ENCODE measurements around the gene C3orf49.

C3orf49 gene

DNA sequence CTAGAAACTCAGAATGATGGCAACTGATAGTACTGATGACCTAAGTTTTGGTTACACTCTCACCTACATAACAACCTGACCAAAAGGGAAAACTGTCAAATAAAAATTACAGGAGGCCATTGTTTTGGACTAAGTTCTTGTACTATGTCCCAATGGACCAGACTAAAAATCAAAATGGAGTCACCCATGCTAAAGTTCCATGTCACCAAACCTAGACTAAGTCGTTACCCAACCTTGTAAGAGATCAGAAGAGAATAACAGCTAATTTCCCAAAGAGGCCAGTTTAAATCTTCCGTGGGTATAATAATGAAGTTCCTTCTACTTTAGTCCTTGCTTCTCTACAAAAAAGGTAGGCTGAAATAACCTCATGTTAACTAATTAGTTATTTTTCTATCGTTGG, 32.2 kb downstream of the C3orf49 start:
- H3K27me3 ChIP-seq (ENCODE audit: insufficient read depth, low read length): no peaks in the 10 kb centered on the region
- H3K27ac ChIP-seq (ENCODE audit: low read length): no peak overlapping the region
- no peaks in the 10 kb centered on the region for H3K36me3 ChIP-seq (ENCODE audit: insufficient read depth, low read depth, low read length)

DNA sequence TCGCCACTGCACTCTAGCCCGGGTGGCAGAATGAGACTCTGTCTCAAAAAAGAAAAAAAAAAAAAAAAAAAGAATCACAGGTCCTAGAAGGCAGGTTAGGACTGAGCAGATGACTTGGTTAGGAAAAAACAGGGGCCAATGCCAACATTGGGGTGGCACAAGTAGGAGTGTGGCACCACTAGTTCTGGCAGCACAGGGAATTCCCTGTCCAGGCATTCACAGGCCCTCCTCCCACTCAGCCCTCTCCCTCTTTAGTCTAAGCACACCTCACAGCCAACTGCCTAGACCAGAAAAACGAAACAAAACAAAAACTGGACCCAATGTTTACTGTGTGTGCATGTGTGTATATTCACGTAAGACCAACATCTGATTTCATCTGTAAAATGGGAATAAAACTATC, 34.0 kb downstream of the C3orf49 start:
- H3K27me3 ChIP-seq (ENCODE audit: insufficient read depth, low read length): no peaks in the 10 kb centered on the region
- H3K9me3 ChIP-seq (ENCODE audit: insufficient read depth, low read depth, low read length): no peaks in the 10 kb centered on the region
- H3K4me3 ChIP-seq (ENCODE audit: low read length): no peak overlapping the region
- H3K4me1 ChIP-seq (ENCODE audit: insufficient read depth, low read length): peaks cover 39% of the 10 kb centered on the region
- no peaks in the 10 kb centered on the region for H3K36me3 ChIP-seq (ENCODE audit: insufficient read depth, low read depth, low read length)
- no peak overlapping the region for H3K27ac ChIP-seq (ENCODE audit: low read length)
- no peak overlapping the region for H3K9ac ChIP-seq (ENCODE audit: low read depth, low read length)

More for the DNA sequence above, 32.2 kb downstream of the C3orf49 start:
- H3K9me3 ChIP-seq (ENCODE audit: insufficient read depth, low read depth, low read length): no peaks in the 10 kb centered on the region
- no peak overlapping the region for H3K9ac ChIP-seq (ENCODE audit: low read depth, low read length)
- H3K4me1 ChIP-seq (ENCODE audit: insufficient read depth, low read length): peaks cover 39% of the 10 kb centered on the region; the same call in 1 of the 2 replicates
- H3K4me3 ChIP-seq (ENCODE audit: low read length): no peak overlapping the region

DNA sequence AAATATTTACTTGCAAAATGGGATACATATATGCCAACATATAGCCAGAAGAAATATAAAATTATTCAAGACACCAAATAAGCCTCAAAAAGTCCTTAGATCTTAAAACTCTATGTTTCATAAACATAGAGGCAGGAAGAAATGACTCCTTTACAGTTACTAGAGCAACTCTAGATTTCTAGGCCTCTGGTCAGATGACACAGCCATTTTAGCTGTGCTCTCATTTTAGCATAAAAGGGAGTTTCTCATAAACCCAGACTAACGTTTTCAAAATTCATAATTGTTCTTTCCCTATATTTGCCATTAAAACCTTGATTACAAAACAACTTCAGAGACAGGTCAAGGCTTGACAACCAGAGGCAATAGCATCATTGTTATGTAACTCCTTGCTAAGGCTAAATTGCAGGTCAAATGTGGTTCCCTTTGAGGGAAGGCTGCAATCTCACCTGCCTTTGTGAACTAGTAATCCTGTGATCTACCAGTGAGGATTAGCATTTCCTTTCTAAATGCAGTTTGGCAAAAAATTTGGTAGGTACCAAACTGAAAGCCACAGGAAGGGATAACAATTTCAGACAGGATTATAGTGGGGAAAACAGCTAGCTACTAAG, 36.3 kb downstream of the C3orf49 start:
- Histone ChIP-seq H3K4me3 (ENCODE audit: low read length) (peak overlapping the region; percentile 4; the same call in 1 of the 2 replicates), H3K27ac (ENCODE audit: low read length) (no peak overlapping the region), H3K9ac (ENCODE audit: low read depth, low read length) (no peak overlapping the region), H3K36me3 (ENCODE audit: insufficient read depth, low read depth, low read length) (no peaks in the 10 kb centered on the region), H3K4me1 (ENCODE audit: insufficient read depth, low read length) (peaks cover 45% of the 10 kb centered on the region), H3K27me3 (ENCODE audit: insufficient read depth, low read length) (no peaks in the 10 kb centered on the region), H3K9me3 (ENCODE audit: insufficient read depth, low read depth, low read length) (no peaks in the 10 kb centered on the region)

DNA sequence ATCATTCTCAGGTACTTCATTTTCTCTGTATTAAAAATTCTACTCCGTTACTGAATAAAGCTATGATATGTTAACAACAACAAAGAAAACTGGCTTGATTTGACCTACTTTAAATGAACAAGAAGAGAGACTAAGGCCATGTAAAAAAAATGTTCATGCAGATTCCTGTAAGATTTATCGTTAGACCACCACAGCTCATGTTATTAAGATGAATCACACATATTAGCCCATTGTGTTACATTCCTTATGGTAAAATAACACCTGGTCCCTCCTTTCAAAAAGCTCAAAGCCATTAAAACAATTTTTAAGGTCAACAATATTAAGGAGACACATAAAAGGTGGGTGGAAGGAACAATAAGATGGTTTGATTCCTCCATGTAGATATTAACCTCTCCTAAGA, 38.2 kb downstream of the C3orf49 start:
- Histone ChIP-seq H3K36me3 (ENCODE audit: insufficient read depth, low read depth, low read length) (no peaks in the 10 kb centered on the region), H3K4me3 (ENCODE audit: low read length) (no peak overlapping the region), H3K27me3 (ENCODE audit: insufficient read depth, low read length) (no peaks in the 10 kb centered on the region), H3K27ac (ENCODE audit: low read length) (no peak overlapping the region), H3K9me3 (ENCODE audit: insufficient read depth, low read depth, low read length) (no peaks in the 10 kb centered on the region), H3K4me1 (ENCODE audit: insufficient read depth, low read length) (peaks cover 57% of the 10 kb centered on the region), H3K9ac (ENCODE audit: low read depth, low read length) (no peak overlapping the region)

DNA sequence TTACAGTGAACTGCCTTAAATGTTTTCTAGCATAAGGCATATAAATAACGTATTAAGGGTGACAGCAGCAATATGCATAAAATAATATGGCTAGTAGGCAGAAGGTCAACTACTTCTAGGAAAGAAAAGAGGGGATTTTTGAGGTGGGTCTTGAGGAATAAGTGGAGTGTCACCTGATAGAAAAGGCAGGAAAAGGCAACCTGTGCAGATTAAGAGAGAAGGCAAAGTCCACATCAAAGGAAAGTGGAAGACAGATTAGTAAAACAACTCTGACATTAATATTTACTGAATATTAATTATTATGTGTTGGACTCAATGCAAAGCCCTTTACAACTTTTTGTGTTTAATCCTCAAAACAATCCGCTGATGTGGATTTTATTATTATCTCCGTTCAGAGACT, 41.7 kb downstream of the C3orf49 start:
- Histone ChIP-seq H3K9ac (ENCODE audit: low read depth, low read length) (no peak overlapping the region), H3K27ac (ENCODE audit: low read length) (no peak overlapping the region), H3K9me3 (ENCODE audit: insufficient read depth, low read depth, low read length) (no peaks in the 10 kb centered on the region), H3K4me1 (ENCODE audit: insufficient read depth, low read length) (peaks cover 51% of the 10 kb centered on the region), H3K4me3 (ENCODE audit: low read length) (peak overlapping the region; percentile 31; the same call in 1 of the 2 replicates), H3K27me3 (ENCODE audit: insufficient read depth, low read length) (peaks cover 8% of the 10 kb centered on the region; the same call in 1 of the 2 replicates), H3K36me3 (ENCODE audit: insufficient read depth, low read depth, low read length) (no peaks in the 10 kb centered on the region)

DNA sequence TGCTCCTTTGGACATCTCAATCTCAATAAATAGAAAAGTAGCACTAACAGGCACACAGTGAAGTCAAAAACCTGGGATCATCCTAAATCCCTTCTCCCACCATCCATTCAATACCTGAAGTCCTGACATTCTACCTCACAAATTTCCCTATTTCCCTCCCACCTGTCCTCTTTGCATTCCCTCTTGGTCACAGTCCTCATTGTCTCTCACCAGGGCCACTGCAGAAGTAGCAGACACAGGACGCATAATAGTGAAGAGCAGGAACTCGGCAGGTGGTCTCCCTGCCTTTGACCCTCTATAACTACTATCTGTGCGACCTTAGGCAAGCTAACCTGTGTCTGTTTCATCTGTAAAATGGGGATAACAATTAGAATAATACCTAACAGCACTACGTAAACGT, 42.2 kb downstream of the C3orf49 start:
- peaks cover 8% of the 10 kb centered on the region; the same call in 1 of the 2 replicates for H3K27me3 ChIP-seq (ENCODE audit: insufficient read depth, low read length)
- no peaks in the 10 kb centered on the region for H3K36me3 ChIP-seq (ENCODE audit: insufficient read depth, low read depth, low read length)
- peak overlapping the region; percentile 31; the same call in 1 of the 2 replicates for H3K4me3 ChIP-seq (ENCODE audit: low read length)
- no peaks in the 10 kb centered on the region for H3K9me3 ChIP-seq (ENCODE audit: insufficient read depth, low read depth, low read length)
- peaks cover 45% of the 10 kb centered on the region for H3K4me1 ChIP-seq (ENCODE audit: insufficient read depth, low read length)
- H3K27ac ChIP-seq (ENCODE audit: low read length): no peak overlapping the region
- H3K9ac ChIP-seq (ENCODE audit: low read depth, low read length): no peak overlapping the region

DNA sequence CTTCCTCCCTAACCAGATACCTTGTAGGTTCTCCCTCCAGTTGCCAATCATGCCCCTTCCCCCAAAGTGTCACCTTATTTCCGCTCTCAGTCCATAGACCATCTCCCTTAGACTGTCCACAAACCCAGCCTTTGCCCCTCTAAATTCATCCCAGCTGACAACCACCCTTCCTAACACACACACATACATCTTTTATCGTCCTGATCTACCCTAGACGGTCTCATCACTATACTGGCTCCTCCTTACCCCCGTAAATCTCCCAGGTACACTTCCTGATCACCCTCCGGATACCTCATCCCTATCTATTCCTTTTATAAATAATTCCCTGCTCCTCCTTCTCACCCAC, 43.7 kb downstream of the C3orf49 start:
- Histone ChIP-seq H3K4me3 (ENCODE audit: low read length) (peak overlapping the region; percentile 95), H3K27me3 (ENCODE audit: insufficient read depth, low read length) (peaks cover 8% of the 10 kb centered on the region; the same call in 1 of the 2 replicates), H3K36me3 (ENCODE audit: insufficient read depth, low read depth, low read length) (no peaks in the 10 kb centered on the region; the same call in 1 of the 2 replicates), H3K9ac (ENCODE audit: low read depth, low read length) (peak overlapping the region; percentile 93), H3K27ac (ENCODE audit: low read length) (peak overlapping the region; percentile 87), H3K4me1 (ENCODE audit: insufficient read depth, low read length) (peaks cover 38% of the 10 kb centered on the region), H3K9me3 (ENCODE audit: insufficient read depth, low read depth, low read length) (no peaks in the 10 kb centered on the region)

DNA sequence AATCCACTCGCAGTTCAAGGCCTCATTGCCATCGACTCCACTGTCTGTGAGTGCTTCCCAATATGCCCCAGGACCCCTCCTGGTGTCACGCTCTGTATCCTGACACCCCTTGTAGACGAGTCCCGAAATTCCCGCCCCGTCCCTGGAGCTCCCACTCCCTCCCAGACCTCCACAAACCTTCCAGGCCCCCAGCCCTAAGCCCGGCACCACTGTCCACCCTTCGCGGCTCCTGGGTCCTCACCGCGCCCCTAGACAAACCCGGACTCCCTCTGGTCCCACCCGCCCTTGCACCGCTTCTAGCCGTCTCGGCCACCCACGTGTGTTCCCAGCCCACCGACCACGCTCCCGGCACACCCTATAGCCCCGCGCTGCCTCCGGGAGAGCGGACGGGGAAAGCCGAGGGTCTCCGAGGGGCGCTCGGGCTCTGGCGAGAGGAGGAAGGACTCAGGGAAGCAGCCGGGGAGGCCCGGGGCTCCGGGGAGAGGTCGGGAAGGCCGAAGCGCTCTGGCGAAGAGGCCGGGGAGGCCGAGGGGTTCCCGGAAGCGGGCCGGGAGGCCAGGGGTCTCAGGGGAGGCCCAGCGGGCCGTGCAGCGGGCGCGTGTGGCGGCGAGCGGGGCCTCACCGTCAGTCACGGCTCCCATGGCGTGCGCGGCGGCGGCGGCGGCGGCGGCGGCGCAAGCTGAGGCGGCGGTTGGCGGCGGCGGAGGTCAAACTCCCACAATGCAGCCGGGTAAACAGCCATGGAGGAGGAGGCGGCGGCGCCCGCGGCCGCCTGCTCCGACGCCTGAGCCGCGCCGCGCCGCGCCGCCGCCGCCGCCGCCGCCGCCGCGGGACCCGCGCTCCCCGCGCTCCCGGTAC, 44.3 kb downstream of the C3orf49 start, which contains the start of the genes ATXN7 and THOC7:
Gene ATXN7 (plus strand): TSS at position 718 of the 858 bp plus-strand sequence. CDS start 48,732 bp downstream, outside the sequence.
Gene THOC7 (minus strand): TSS at position 656 of the 858 bp plus-strand sequence. CDS start 15 bp downstream, at position 641.
- Histone ChIP-seq H3K9me3 (ENCODE audit: insufficient read depth, low read depth, low read length) (no peaks in the 10 kb centered on the region), H3K4me3 (ENCODE audit: low read length) (peak within 1 kb of the TSS; percentile 95), H3K27ac (ENCODE audit: low read length) (peak within 1 kb of the TSS; percentile 87), H3K4me1 (ENCODE audit: insufficient read depth, low read length) (peaks cover 34% of the 10 kb centered on the region), H3K9ac (ENCODE audit: low read depth, low read length) (peak within 1 kb of the TSS; percentile 93), H3K36me3 (ENCODE audit: insufficient read depth, low read depth, low read length) (no peaks in the 10 kb centered on the region; the same call in 1 of the 2 replicates), H3K27me3 (ENCODE audit: insufficient read depth, low read length) (peaks cover 8% of the 10 kb centered on the region; the same call in 1 of the 2 replicates)

DNA sequence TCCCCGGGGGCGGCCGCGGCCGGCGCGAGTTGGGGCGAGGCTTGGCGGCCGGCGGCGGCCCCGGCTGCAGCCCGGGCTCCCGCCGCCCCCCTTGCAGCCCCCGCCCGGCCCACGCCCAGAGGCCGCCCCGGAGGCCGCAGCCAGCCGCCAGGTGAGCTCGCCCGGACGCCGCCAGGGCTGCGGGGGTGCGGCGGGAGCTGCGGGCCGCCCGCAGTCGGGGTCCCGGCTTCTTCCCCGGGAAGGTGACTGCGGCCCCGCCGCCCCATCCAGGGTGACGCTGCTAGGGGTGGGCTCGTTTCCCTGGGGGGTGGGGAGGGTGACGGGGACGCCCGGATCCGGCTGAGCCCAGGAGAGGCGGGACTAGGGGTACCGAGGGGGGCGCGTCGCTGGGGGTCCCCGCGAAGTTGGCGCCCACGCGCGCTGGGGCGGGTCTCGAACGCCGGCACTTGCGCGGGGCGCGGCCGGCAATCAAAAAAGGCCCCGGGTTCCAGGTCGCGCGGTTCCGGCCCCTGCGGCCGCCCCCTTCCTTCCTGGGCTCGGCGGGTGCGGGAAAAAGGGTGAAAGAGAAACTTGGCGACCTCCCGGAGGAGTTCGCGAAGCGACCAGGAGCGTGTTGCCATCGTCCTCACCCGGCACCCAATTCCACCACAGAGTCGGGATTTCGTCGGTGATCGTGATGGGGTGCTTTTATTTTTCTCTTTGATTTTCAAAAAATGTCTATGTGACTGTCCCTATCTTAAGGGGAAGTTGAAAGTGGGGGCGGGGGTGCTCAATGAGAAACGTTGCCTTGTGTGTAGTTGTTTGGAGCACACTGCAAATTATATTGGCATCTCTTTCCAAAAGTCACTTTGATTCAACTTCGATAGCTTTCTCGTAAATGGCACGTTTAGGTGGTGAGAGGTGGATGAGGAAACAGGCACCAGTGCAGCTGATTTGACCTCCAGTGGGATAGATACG, 45.2 kb downstream of the C3orf49 start:
- Histone ChIP-seq H3K27me3 (ENCODE audit: insufficient read depth, low read length) (peaks cover 8% of the 10 kb centered on the region; the same call in 1 of the 2 replicates), H3K27ac (ENCODE audit: low read length) (no peak overlapping the region), H3K36me3 (ENCODE audit: insufficient read depth, low read depth, low read length) (no peaks in the 10 kb centered on the region; the same call in 1 of the 2 replicates), H3K9ac (ENCODE audit: low read depth, low read length) (peak overlapping the region; percentile 85; the same call in 1 of the 2 replicates), H3K4me3 (ENCODE audit: low read length) (peak overlapping the region; percentile 94), H3K4me1 (ENCODE audit: insufficient read depth, low read length) (peaks cover 26% of the 10 kb centered on the region), H3K9me3 (ENCODE audit: insufficient read depth, low read depth, low read length) (no peaks in the 10 kb centered on the region)

DNA sequence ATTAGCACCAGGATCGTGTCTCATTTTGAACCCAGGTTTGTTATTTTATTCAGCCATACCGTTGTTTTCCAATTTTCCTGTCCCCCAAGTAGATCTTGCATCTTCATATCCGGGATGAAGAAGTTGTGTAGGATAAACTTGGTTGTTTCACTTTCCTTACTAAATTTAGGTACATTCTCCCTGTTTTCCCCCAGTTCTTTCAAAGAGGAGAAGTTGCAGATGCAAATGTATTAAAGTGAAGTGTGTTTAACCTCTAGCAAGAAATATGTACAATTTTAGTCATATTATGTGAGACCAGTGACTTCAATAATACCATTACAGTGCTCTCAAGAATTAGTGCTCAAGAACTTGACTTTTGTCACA, 45.8 kb downstream of the C3orf49 start:
- H3K4me1 ChIP-seq (ENCODE audit: insufficient read depth, low read length): peaks cover 21% of the 10 kb centered on the region
- H3K27ac ChIP-seq (ENCODE audit: low read length): no peak overlapping the region
- H3K4me3 ChIP-seq (ENCODE audit: low read length): peak overlapping the region; percentile 94
- H3K9ac ChIP-seq (ENCODE audit: low read depth, low read length): peak overlapping the region; percentile 85; the same call in 1 of the 2 replicates
- H3K27me3 ChIP-seq (ENCODE audit: insufficient read depth, low read length): peaks cover 8% of the 10 kb centered on the region; the same call in 1 of the 2 replicates
- H3K36me3 ChIP-seq (ENCODE audit: insufficient read depth, low read depth, low read length): no peaks in the 10 kb centered on the region; the same call in 1 of the 2 replicates
- no peaks in the 10 kb centered on the region for H3K9me3 ChIP-seq (ENCODE audit: insufficient read depth, low read depth, low read length)

DNA sequence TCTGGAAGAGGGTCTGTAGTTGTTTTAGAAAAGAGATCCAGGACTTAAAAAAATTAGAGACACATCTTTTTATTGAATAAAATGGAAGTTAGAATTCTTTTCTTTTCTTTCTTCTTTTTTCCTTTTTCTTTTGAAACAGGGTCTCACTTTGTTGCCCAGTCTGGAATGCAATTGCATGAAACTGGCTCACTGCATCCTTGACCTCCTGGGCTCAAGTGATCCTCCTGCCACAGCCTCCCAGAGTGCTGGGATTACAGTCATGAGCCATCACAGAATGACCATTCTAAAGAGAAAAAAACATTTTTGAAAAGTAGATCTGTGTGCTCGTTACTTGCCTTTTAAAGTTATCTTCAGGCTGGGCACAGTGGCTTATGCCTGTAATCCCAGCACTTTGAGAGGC, 48.1 kb downstream of the C3orf49 start:
- Histone ChIP-seq H3K36me3 (ENCODE audit: insufficient read depth, low read depth, low read length) (no peaks in the 10 kb centered on the region; the same call in 1 of the 2 replicates), H3K4me3 (ENCODE audit: low read length) (no peak overlapping the region), H3K27ac (ENCODE audit: low read length) (no peak overlapping the region), H3K9ac (ENCODE audit: low read depth, low read length) (no peak overlapping the region), H3K9me3 (ENCODE audit: insufficient read depth, low read depth, low read length) (no peaks in the 10 kb centered on the region), H3K4me1 (ENCODE audit: insufficient read depth, low read length) (peaks cover 11% of the 10 kb centered on the region), H3K27me3 (ENCODE audit: insufficient read depth, low read length) (peaks cover 8% of the 10 kb centered on the region; the same call in 1 of the 2 replicates)
